Transverse colon (tissue), 3 donors: ENCODE data around the gene SEPTIN8.

Experiments used
- EP300 ChIP-seq: sonication (generic); formaldehyde crosslinking; IDR thresholded peaks from one replicate; pipeline ENCODE4 v1.6.1; 2017; ENCODE audit warnings: antibody characterized with exemption, low read depth
- POLR2A ChIP-seq: fragments of 450-650 bp; IDR thresholded peaks from one replicate; pipeline ENCODE4 v1.6.1; 2016; ENCODE audit warnings: antibody characterized with exemption, mild to moderate bottlenecking, moderate library complexity
- TF ChIP-seq, protein P1 (sequence below), 5 experiments: fragments of 200-600 bp in 3 of 5; fragments of 450-650 bp in 2 of 5; sonication (generic) in 3 of 5; IDR thresholded peaks; 1 replicate in 2 of 5; 2 replicates in 3 of 5; pipeline ENCODE4 v1.5.1; 2016 to 2017; ENCODE audit warnings: antibody characterized with exemption in 5 of 5, inconsistent platforms in 3 of 5, mild to moderate bottlenecking in 2 of 5, moderate library complexity in 1 of 5

DNA sequence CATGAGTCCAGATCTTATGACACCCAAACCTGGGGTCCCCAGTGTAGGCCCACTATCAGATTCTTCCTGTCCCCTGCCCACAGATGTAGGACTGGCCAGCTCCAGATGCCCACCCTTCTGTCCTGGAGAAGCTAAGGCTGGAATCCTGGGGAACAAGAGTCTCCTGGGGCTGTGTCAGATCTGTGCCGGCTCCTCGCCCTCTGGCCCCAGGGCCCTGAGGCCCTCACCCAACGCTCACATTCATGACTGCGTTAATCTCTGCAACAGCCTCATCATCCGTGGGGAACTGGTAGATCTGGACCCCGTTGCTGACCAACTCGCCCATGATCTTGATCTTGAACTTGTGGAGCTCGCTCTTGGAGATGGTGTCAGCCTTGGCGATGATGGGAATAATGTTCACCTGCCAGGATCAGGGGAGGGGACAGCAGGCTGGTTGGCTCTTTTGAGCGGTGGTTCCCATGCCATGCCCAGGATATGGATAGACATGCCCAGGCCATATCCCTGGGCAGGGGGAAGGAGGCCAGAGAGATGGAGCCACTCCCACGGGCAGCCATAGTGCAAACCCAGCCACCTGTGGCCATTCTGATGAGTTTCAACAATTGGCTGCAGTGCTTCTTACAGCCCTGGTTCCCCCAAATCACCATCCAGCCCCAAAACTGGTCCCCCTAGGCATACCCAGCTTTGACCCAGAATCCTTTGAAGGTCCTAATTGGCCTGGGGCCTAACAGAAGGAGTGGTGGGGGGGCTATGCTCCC lies 14.6 kb downstream of the SEPTIN8 start:
- TF ChIP-seq, protein P1, sequence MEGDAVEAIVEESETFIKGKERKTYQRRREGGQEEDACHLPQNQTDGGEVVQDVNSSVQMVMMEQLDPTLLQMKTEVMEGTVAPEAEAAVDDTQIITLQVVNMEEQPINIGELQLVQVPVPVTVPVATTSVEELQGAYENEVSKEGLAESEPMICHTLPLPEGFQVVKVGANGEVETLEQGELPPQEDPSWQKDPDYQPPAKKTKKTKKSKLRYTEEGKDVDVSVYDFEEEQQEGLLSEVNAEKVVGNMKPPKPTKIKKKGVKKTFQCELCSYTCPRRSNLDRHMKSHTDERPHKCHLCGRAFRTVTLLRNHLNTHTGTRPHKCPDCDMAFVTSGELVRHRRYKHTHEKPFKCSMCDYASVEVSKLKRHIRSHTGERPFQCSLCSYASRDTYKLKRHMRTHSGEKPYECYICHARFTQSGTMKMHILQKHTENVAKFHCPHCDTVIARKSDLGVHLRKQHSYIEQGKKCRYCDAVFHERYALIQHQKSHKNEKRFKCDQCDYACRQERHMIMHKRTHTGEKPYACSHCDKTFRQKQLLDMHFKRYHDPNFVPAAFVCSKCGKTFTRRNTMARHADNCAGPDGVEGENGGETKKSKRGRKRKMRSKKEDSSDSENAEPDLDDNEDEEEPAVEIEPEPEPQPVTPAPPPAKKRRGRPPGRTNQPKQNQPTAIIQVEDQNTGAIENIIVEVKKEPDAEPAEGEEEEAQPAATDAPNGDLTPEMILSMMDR (IDR thresholded peaks at IDR 0.05) = no peak
- TF ChIP-seq POLR2A (no peak), EP300 (no peak)
